GM21367 (cell line): Measurements from ENCODE around the gene MRAP.

Experiments used
- ATAC-seq: cut with Tn5 transposase; IDR thresholded peaks from one replicate; pipeline ENCODE4 v1.9.1; 2021; ENCODE audit not compliant: unreplicated experiment

MRAP gene

GRCh38 chr21:32347977-32348376 is 49.3 kb downstream of the MRAP start:
- no peak for ATAC-seq

GRCh38 chr21:32348604-32349332 is 50.1 kb downstream of the MRAP start:
- no peak for ATAC-seq

GRCh38 chr21:32349333-32349944 is 50.8 kb downstream of the MRAP start:
- no peak for ATAC-seq

- ATAC-seq, result no peak
Measured at GRCh38 chr21:32350211-32350980, 51.7 kb downstream of the MRAP start.

GRCh38 chr21:32350981-32351380 is 52.3 kb downstream of the MRAP start:
- ATAC-seq, result no peak

GRCh38 chr21:32351428-32351827 is 52.8 kb downstream of the MRAP start:
- ATAC-seq, result no peak

GRCh38 chr21:32352526-32352925 is 53.9 kb downstream of the MRAP start:
- ATAC-seq, result no peak

GRCh38 chr21:32353002-32353711 is 54.5 kb downstream of the MRAP start:
- ATAC-seq, result no peak

- no peak for ATAC-seq
Measured at GRCh38 chr21:32356874-32357395, 58.3 kb downstream of the MRAP start.

GRCh38 chr21:32359719-32360260 is 61.1 kb downstream of the MRAP start:
- ATAC-seq, result no peak

- ATAC-seq, result no peak
Measured at GRCh38 chr21:32360401-32360975, 61.8 kb downstream of the MRAP start.
